Thyroid gland (tissue), 4 donors: Measurements from ENCODE around the gene SLC38A11. TPM values are rescaled to one million over a fixed set of nuclear protein-coding genes. Genes with fewer than 3 reads are reported as not detected.

Source experiments
- DNase-seq, 2 donors: peaks; one replicate each; pipeline ENCODE4 v3.0.0-alpha.2; 2019
- H3K27ac ChIP-seq, 3 donors: fragments of 200-600 bp; sonication (generic); 1 replicate in 2 of 3; 2 replicates in 1 of 3; pipeline ENCODE4 v1.5.1; 2016 to 2019; ENCODE audit warnings: mild to moderate bottlenecking in 1 of 3, moderate library complexity in 1 of 3
- H3K27me3 ChIP-seq: fragments of 200-600 bp; sonication (generic); one replicate; pipeline ENCODE4 v1.5.1; 2019
- H3K36me3 ChIP-seq, 2 donors: fragments of 200-600 bp; sonication (generic); one replicate each; pipeline ENCODE4 v1.5.1; 2016 to 2019
- H3K4me1 ChIP-seq, 2 donors: fragments of 200-600 bp; sonication (generic); one replicate each; pipeline ENCODE4 v1.5.1; 2017 to 2019
- H3K4me3 ChIP-seq, 3 donors: fragments of 200-600 bp; sonication (generic); replicated peaks in 1 of 3; 1 replicate in 2 of 3; 2 replicates in 1 of 3; pipeline ENCODE4 v1.5.1; 2016; ENCODE audit warnings: mild to moderate bottlenecking in 1 of 3
- H3K9me3 ChIP-seq: fragments of 200-600 bp; sonication (generic); one replicate; pipeline ENCODE4 v1.5.1; 2017
- CTCF ChIP-seq, 6 experiments: fragments of 200-600 bp in 3 of 6; fragments of 450-650 bp in 3 of 6; sonication (generic) in 3 of 6; IDR thresholded peaks; one replicate each; pipeline ENCODE4 v1.5.1; 2016 to 2019; ENCODE audit warnings: antibody characterized with exemption in 6 of 6, mild to moderate bottlenecking in 2 of 6, inconsistent platforms in 1 of 6, moderate library complexity in 1 of 6
- POLR2A ChIP-seq, 2 donors: fragments of 450-650 bp; IDR thresholded peaks; one replicate each; pipeline ENCODE4 v1.6.1; 2017; ENCODE audit warnings: antibody characterized with exemption in 2 of 2, mild to moderate bottlenecking in 2 of 2, moderate library complexity in 1 of 2
- WGBS, 2 donors: methylation state at CpG; one replicate each; pipeline ENCODE4 v1.1.5; 2017; 5-methylcytosine and 5-hydroxymethylcytosine counted together
- intact Hi-C: fragments of 100-400 bp; cut with DNase I; formaldehyde crosslinking; loops from one replicate; pipeline ENCODE4 v1.15.1; 2023
- total RNA-seq, 4 donors: library from RNA; depleted of rRNA; stranded (reverse); fragments of >200 nt; gene quantifications; one replicate each; pipeline ENCODE4 v1.2.3, GENCODE V29; 2016

SLC38A11 gene
- total RNA-seq, 4 donors from 2014 or later = 1.2 to 3.7 TPM; not detected in 2

GRCh38 chr2:164859251-164859818, 96.0 kb downstream of the SLC38A11 start:
- Histone ChIP-seq H3K4me3 (no peak overlapping the region), H3K27ac (no peak overlapping the region), H3K36me3 (no peaks in the 10 kb centered on the region), H3K4me1 (no peaks in the 10 kb centered on the region), H3K27me3 (no peaks in the 10 kb centered on the region), H3K9me3 (no peaks in the 10 kb centered on the region)
- 77 to 81% methylated on average over 2 of the region's 2 CpGs for WGBS, 2 donors
- intact Hi-C loops = no loop called here
- DNase-seq = no peak
- TF ChIP-seq POLR2A (IDR thresholded peaks at IDR 0.05) (no peak), CTCF (IDR thresholded peaks at IDR 0.05) (no peak)

GRCh38 chr2:164852086-164852485, 103.2 kb downstream of the SLC38A11 start:
- Histone ChIP-seq H3K4me1 (no peaks in the 10 kb centered on the region), H3K27ac (no peak overlapping the region), H3K27me3 (no peaks in the 10 kb centered on the region), H3K4me3 (no peak overlapping the region), H3K36me3 (no peaks in the 10 kb centered on the region), H3K9me3 (no peaks in the 10 kb centered on the region)
- DNase-seq = no peak
- TF ChIP-seq POLR2A (IDR thresholded peaks at IDR 0.05) (no peak), CTCF (IDR thresholded peaks at IDR 0.05) (no peak)
- intact Hi-C loops = no loop called here
- WGBS, 2 donors = 95% methylated on average over 4 of the region's 4 CpGs

GRCh38 chr2:164850235-164850634, 105.1 kb downstream of the SLC38A11 start:
- Histone ChIP-seq H3K4me3 (no peak overlapping the region), H3K27ac (no peak overlapping the region), H3K36me3 (no peaks in the 10 kb centered on the region), H3K4me1 (no peaks in the 10 kb centered on the region), H3K27me3 (no peaks in the 10 kb centered on the region), H3K9me3 (no peaks in the 10 kb centered on the region)
- TF ChIP-seq CTCF (IDR thresholded peaks at IDR 0.05) (no peak), POLR2A (IDR thresholded peaks at IDR 0.05) (no peak)
- WGBS, 2 donors = 81 to 85% methylated on average over 4 of the region's 4 CpGs
- intact Hi-C loops = no loop called here
- DNase-seq = no peak

GRCh38 chr2:164849506-164849905, 105.8 kb downstream of the SLC38A11 start:
- Histone ChIP-seq H3K27me3 (no peaks in the 10 kb centered on the region), H3K4me3 (no peak overlapping the region), H3K36me3 (no peaks in the 10 kb centered on the region), H3K27ac (no peak overlapping the region), H3K9me3 (no peaks in the 10 kb centered on the region), H3K4me1 (no peaks in the 10 kb centered on the region)
- TF ChIP-seq CTCF (IDR thresholded peaks at IDR 0.05) (no peak), POLR2A (IDR thresholded peaks at IDR 0.05) (no peak)
- intact Hi-C loops = loop anchor here (10.0 kb wide), 2 partner anchors 65 to 95 kb away; no protein-coding TSS in a partner anchor
- DNase-seq = no peak
- WGBS, 2 donors = 77 to 96% methylated on average over 1 of the region's 1 CpG

- Histone ChIP-seq H3K27me3 (no peaks in the 10 kb centered on the region), H3K4me1 (peaks cover 6% of the 10 kb centered on the region in 2 donors), H3K36me3 (no peaks in the 10 kb centered on the region), H3K9me3 (no peaks in the 10 kb centered on the region), H3K4me3 (no peak overlapping the region), H3K27ac (no peak overlapping the region)
- no peak for TF ChIP-seq POLR2A (IDR thresholded peaks at IDR 0.05)
- no peak for TF ChIP-seq CTCF (IDR thresholded peaks at IDR 0.05)
- peak in 1 of 2 donors; percentile 9 for DNase-seq
- 72 to 82% methylated on average over 2 of the region's 2 CpGs for WGBS, 2 donors
- intact Hi-C loops = loop anchor here (10.0 kb wide), 2 partner anchors 67 to 93 kb away; no protein-coding TSS in a partner anchor
Observed at GRCh38 chr2:164847981-164848741, 107.2 kb downstream of the SLC38A11 start.
